Anterior cingulate cortex (tissue), 58 donors: ENCODE data around the gene YKT6.

ENCODE experiments used
- DNase-seq, 58 donors: peaks; one replicate each; lab custom pipeline; 2025; lab: John Stamatoyannopoulos, UW

YKT6 gene

GRCh38 chr7:44249639-44250234, 49.0 kb downstream of the YKT6 start:
- DNase-seq = no peak

- DNase-seq = no peak
Measured at GRCh38 chr7:44251269-44251668, 50.5 kb downstream of the YKT6 start.

GRCh38 chr7:44251881-44252280, 51.1 kb downstream of the YKT6 start:
- DNase-seq = no peak

GRCh38 chr7:44256459-44256858, 55.7 kb downstream of the YKT6 start:
- DNase-seq = no peak

GRCh38 chr7:44257213-44257612, 56.4 kb downstream of the YKT6 start:
- DNase-seq = no peak

- peak in 40 of 58 donors; percentile 17 to 79 (median 39) for DNase-seq
Measured at GRCh38 chr7:44257618-44258422, 57.0 kb downstream of the YKT6 start.

GRCh38 chr7:44258423-44258760, 57.6 kb downstream of the YKT6 start:
- no peak for DNase-seq

- DNase-seq = no peak
Measured at GRCh38 chr7:44258865-44259546, 58.2 kb downstream of the YKT6 start.

GRCh38 chr7:44259547-44260457, 59.0 kb downstream of the YKT6 start:
- peak in 34 of 58 donors; percentile 3 to 79 (median 36) for DNase-seq

- no peak for DNase-seq
Measured at GRCh38 chr7:44261240-44261639, 60.5 kb downstream of the YKT6 start.

GRCh38 chr7:44262031-44262430, 61.3 kb downstream of the YKT6 start:
- no peak for DNase-seq

- no peak for DNase-seq
Measured at GRCh38 chr7:44263326-44264082, 62.7 kb downstream of the YKT6 start.
